Neural cell (in vitro differentiated cells): ENCODE results near the gene SPG11. TPM values are rescaled to one million over a fixed set of nuclear protein-coding genes. Genes with fewer than 3 reads are reported as not detected.
"Not testable (repeated sequence)": the region's sequence is repeated elsewhere in the genome, so short reads cannot be mapped to it uniquely, and the experiment has no call there.

Source experiments
- H2AFZ ChIP-seq: fragments of 200-600, 300-800 bp; sonication (generic), shearing (Covaris generic); 2 replicates; pipeline ENCODE4 v1.6.0; 2014; ENCODE audit warnings: low read depth, mild to moderate bottlenecking, antibody characterized with exemption, low read length, moderate library complexity
- H3F3A ChIP-seq: fragments of 200-600 bp; shearing (Covaris generic); 2 replicates; pipeline ENCODE4 v1.6.1; 2016; ENCODE audit warnings: mild to moderate bottlenecking, moderate library complexity, mixed read lengths, antibody characterized with exemption, low read length; ENCODE audit not compliant: insufficient read depth, poor library complexity, severe bottlenecking
- H3K27ac ChIP-seq: fragments of 200-600, 300-800 bp; sonication (generic), shearing (Covaris generic); 2 replicates; pipeline ENCODE4 v1.5.1; 2014; ENCODE audit warnings: mild to moderate bottlenecking, low read length, moderate library complexity
- H3K27me3 ChIP-seq: fragments of 300-800, 200-600 bp; sonication (generic), shearing (Covaris generic); 2 replicates; pipeline ENCODE4 v1.6.0; 2014; ENCODE audit warnings: mild to moderate bottlenecking, low read depth, low read length, moderate library complexity; ENCODE audit not compliant: insufficient read depth
- H3K36me3 ChIP-seq: fragments of 300-800, 200-600 bp; sonication (generic), shearing (Covaris generic); 2 replicates; pipeline ENCODE4 v1.5.1; 2014; ENCODE audit warnings: mild to moderate bottlenecking, antibody characterized with exemption, low read length, moderate library complexity; ENCODE audit not compliant: insufficient read depth
- H3K4me2 ChIP-seq: fragments of 300-800, 200-600 bp; sonication (generic), shearing (Covaris generic); 2 replicates; pipeline ENCODE4 v1.6.0; 2014; ENCODE audit warnings: mild to moderate bottlenecking, low read length
- H3K4me3 ChIP-seq: fragments of 300-800, 200-600 bp; sonication (generic), shearing (Covaris generic); 2 replicates; pipeline ENCODE4 v1.5.1; 2014; ENCODE audit warnings: mild to moderate bottlenecking, low read length, moderate library complexity
- H3K79me2 ChIP-seq: fragments of 200-600 bp; shearing (Covaris generic); replicated peaks from 2 replicates; pipeline ENCODE4 v1.6.0; 2014; ENCODE audit warnings: mild to moderate bottlenecking, low read length, moderate library complexity; ENCODE audit not compliant: insufficient read depth
- H3K9ac ChIP-seq: fragments of 300-800, 200-600 bp; sonication (generic), shearing (Covaris generic); 2 replicates; pipeline ENCODE4 v1.6.1; 2016; ENCODE audit warnings: mild to moderate bottlenecking, low read length, mixed read lengths
- H3K9me2 ChIP-seq: fragments of 200-600 bp; shearing (Covaris generic); 2 replicates; pipeline ENCODE4 v1.6.1; 2016; ENCODE audit warnings: mild to moderate bottlenecking, low read length, mixed read lengths; ENCODE audit not compliant: insufficient read depth
- H3K9me3 ChIP-seq: fragments of 200-600, 300-800 bp; sonication (generic), shearing (Covaris generic); 2 replicates; pipeline ENCODE4 v1.6.1; 2016; ENCODE audit warnings: mild to moderate bottlenecking, mixed run types, low read length, moderate library complexity, mixed read lengths
- H4K20me1 ChIP-seq: fragments of 200-600 bp; shearing (Covaris generic); 2 replicates; pipeline ENCODE4 v1.6.1; 2016; ENCODE audit warnings: mild to moderate bottlenecking, mixed run types; ENCODE audit not compliant: insufficient read depth
- CTCF ChIP-seq: fragments of 450-650 bp; IDR thresholded peaks from 2 replicates; pipeline ENCODE4 v1.5.1; 2014; ENCODE audit warnings: antibody characterized with exemption, mild to moderate bottlenecking, moderate library complexity; ENCODE audit not compliant: poor library complexity, severe bottlenecking
- EP300 ChIP-seq: fragments of 450-650 bp; conservative IDR thresholded peaks from 2 replicates; pipeline ENCODE4 v1.6.1; 2014; ENCODE audit warnings: antibody characterized with exemption, mild to moderate bottlenecking, moderate library complexity; ENCODE audit not compliant: poor library complexity, severe bottlenecking
- EZH2 ChIP-seq: fragments of 200-600, 300-800 bp; shearing (Covaris generic), sonication (generic); IDR thresholded peaks from 2 replicates; pipeline ENCODE4 v1.6.1; 2014; ENCODE audit warnings: antibody characterized with exemption, low read length, borderline replicate concordance, mild to moderate bottlenecking; ENCODE audit not compliant: insufficient read depth, poor library complexity, severe bottlenecking
- MXI1 ChIP-seq: fragments of 450-650 bp; conservative IDR thresholded peaks from 2 replicates; pipeline ENCODE4 v1.6.1; 2014; ENCODE audit warnings: antibody characterized with exemption, mild to moderate bottlenecking; ENCODE audit not compliant: poor library complexity, severe bottlenecking
- POLR2AphosphoS5 ChIP-seq: IDR thresholded peaks from 2 replicates; pipeline ENCODE4 v1.6.1; 2012
- RAD21 ChIP-seq: fragments of 450-650 bp; conservative IDR thresholded peaks from 2 replicates; pipeline ENCODE4 v1.6.1; 2014; ENCODE audit warnings: antibody characterized with exemption, mild to moderate bottlenecking, moderate library complexity
- SMC3 ChIP-seq: fragments of 450-650 bp; conservative IDR thresholded peaks from 2 replicates; pipeline ENCODE4 v1.6.1; 2014; ENCODE audit warnings: antibody characterized with exemption, mild to moderate bottlenecking, moderate library complexity; ENCODE audit not compliant: poor library complexity
- TAF1 ChIP-seq: IDR thresholded peaks from 2 replicates; pipeline ENCODE4 v1.6.1; 2012; ENCODE audit warnings: low read depth
- polyA plus RNA-seq: library from polyadenylated mRNA; depleted of rRNA; stranded (reverse); fragments of >200 nt; gene quantifications from 2 replicates; pipeline ENCODE4 v1.2.3, GENCODE V29; 2014
- TF ChIP-seq, protein P1 (sequence below): IDR thresholded peaks from 2 replicates; pipeline ENCODE4 v1.6.1; 2012; ENCODE audit warnings: borderline replicate concordance

The SPG11 gene
- polyA plus RNA-seq, 1 donor from 2014 or later, result 52.2 TPM

DNA sequence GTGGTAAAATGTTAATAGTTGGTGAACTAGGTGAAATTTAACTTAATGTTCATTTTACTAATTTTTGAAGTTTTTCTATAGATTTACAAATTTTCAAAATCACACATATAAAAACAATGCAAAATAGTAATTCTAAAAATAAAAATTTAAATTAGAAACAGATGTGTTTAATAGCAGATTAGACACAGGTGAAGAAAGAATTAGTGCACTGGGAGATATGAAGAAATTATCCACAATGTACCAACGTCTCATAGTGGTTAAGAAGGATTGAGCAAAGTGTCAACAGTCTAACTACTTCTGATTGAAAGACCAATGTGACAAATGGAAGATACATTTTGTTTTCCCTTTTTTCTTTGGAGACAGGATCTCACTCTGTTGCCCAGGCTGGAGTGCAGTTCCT lies 26.5 kb downstream of the SPG11 start:
- no peaks in the 10 kb centered on the region for H3K79me2 ChIP-seq
- no peaks in the 10 kb centered on the region for H4K20me1 ChIP-seq
- TF ChIP-seq MXI1 (no peak), RAD21 (no peak), EZH2 (no peak), CTCF (no peak), POLR2AphosphoS5 (no peak)
- no peaks in the 10 kb centered on the region for H3K27me3 ChIP-seq
- no peak overlapping the region for H2AFZ ChIP-seq
- no peaks in the 10 kb centered on the region for H3K36me3 ChIP-seq
- H3F3A ChIP-seq, result no peaks in the 10 kb centered on the region
- no peak overlapping the region for H3K27ac ChIP-seq
- H3K9me3 ChIP-seq, result peaks cover 5% of the 10 kb centered on the region
- no peak overlapping the region for H3K4me2 ChIP-seq
- H3K4me3 ChIP-seq, result no peak overlapping the region
- no peak overlapping the region for H3K9ac ChIP-seq
- no peaks in the 10 kb centered on the region for H3K9me2 ChIP-seq

DNA sequence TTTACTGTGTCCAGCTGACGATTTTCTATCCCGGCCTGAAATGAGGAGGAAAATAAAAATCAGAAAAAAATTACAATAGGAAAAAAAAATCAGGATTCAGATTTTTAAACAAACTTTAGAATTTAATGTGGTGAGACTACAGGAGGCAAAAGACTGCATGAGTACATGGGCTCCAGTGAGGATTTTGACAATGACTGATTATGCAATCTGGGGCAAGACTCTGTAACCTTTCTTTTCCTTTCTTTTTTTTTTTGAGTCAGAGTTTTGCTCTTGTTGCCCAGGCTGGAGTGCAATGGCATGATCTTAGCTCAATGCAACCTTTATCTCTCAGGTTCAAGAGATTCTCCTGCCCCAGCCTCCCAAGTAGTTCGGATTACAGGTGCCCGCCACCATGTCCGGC lies 29.9 kb downstream of the SPG11 start:
- no peaks in the 10 kb centered on the region for H4K20me1 ChIP-seq
- no peak overlapping the region for H2AFZ ChIP-seq
- H3K9ac ChIP-seq, result no peak overlapping the region
- no peaks in the 10 kb centered on the region for H3F3A ChIP-seq
- H3K4me2 ChIP-seq, result no peak overlapping the region
- peaks cover 5% of the 10 kb centered on the region for H3K9me3 ChIP-seq
- no peaks in the 10 kb centered on the region for H3K27me3 ChIP-seq
- H3K79me2 ChIP-seq, result no peaks in the 10 kb centered on the region
- no peak for TF ChIP-seq EP300
- no peak for TF ChIP-seq POLR2AphosphoS5
- TF ChIP-seq CTCF, result no peak
- TF ChIP-seq, protein P1, sequence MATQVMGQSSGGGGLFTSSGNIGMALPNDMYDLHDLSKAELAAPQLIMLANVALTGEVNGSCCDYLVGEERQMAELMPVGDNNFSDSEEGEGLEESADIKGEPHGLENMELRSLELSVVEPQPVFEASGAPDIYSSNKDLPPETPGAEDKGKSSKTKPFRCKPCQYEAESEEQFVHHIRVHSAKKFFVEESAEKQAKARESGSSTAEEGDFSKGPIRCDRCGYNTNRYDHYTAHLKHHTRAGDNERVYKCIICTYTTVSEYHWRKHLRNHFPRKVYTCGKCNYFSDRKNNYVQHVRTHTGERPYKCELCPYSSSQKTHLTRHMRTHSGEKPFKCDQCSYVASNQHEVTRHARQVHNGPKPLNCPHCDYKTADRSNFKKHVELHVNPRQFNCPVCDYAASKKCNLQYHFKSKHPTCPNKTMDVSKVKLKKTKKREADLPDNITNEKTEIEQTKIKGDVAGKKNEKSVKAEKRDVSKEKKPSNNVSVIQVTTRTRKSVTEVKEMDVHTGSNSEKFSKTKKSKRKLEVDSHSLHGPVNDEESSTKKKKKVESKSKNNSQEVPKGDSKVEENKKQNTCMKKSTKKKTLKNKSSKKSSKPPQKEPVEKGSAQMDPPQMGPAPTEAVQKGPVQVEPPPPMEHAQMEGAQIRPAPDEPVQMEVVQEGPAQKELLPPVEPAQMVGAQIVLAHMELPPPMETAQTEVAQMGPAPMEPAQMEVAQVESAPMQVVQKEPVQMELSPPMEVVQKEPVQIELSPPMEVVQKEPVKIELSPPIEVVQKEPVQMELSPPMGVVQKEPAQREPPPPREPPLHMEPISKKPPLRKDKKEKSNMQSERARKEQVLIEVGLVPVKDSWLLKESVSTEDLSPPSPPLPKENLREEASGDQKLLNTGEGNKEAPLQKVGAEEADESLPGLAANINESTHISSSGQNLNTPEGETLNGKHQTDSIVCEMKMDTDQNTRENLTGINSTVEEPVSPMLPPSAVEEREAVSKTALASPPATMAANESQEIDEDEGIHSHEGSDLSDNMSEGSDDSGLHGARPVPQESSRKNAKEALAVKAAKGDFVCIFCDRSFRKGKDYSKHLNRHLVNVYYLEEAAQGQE, result no peak
- TF ChIP-seq SMC3, result no peak
- no peak for TF ChIP-seq EZH2
- no peak for TF ChIP-seq MXI1
- no peak for TF ChIP-seq TAF1
- TF ChIP-seq RAD21, result no peak
- no peaks in the 10 kb centered on the region for H3K9me2 ChIP-seq
- H3K27ac ChIP-seq, result no peak overlapping the region
- no peaks in the 10 kb centered on the region for H3K36me3 ChIP-seq
- H3K4me3 ChIP-seq, result no peak overlapping the region

- H3K9me2 ChIP-seq, H3K27ac ChIP-seq, H3K79me2 ChIP-seq, H3K36me3 ChIP-seq, H3K9me3 ChIP-seq, H3K4me3 ChIP-seq, H3F3A ChIP-seq, H3K4me2 ChIP-seq, H2AFZ ChIP-seq, H3K27me3 ChIP-seq, H3K9ac ChIP-seq, H4K20me1 ChIP-seq: not testable (repeated sequence)
Measured at GRCh38 chr15:44625286-44625685, 38.2 kb downstream of the SPG11 start.
